GM10266 (cell line): Measurements from ENCODE around the gene FAM131A.

Source experiments
- DNase-seq: peaks from one replicate; pipeline ENCODE4 v3.0.0; 2012; ENCODE audit errors: extremely low spot score
- TF ChIP-seq, protein P1 (sequence below): IDR thresholded peaks from 2 replicates; pipeline ENCODE4 v1.5.1; 2012; ENCODE audit warnings: mild to moderate bottlenecking, low read depth; ENCODE audit not compliant: control insufficient read depth, insufficient read depth; ENCODE audit errors: missing control alignments

Gene FAM131A

DNA sequence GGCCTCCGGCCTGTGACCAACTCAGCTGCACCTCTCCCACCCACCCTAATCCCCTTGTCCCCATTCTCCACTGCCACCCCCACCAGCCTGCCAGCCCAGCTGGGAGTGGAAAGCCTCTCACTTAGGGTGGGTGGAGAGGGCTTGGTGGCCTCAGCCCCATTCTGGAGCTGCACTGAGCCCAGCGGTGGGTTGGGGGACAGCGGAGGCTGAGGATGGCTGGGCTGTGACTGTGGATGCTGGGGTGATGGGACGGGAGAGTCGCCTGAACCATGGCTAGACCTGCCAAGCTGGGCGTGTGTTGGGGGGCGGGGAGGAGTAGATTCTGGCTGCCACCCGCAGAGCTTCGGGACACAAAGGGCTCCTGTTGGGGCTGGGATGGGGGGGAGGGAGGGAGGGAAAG is 22.2 kb downstream of the FAM131A start:
- no peak for DNase-seq
- TF ChIP-seq, protein P1, sequence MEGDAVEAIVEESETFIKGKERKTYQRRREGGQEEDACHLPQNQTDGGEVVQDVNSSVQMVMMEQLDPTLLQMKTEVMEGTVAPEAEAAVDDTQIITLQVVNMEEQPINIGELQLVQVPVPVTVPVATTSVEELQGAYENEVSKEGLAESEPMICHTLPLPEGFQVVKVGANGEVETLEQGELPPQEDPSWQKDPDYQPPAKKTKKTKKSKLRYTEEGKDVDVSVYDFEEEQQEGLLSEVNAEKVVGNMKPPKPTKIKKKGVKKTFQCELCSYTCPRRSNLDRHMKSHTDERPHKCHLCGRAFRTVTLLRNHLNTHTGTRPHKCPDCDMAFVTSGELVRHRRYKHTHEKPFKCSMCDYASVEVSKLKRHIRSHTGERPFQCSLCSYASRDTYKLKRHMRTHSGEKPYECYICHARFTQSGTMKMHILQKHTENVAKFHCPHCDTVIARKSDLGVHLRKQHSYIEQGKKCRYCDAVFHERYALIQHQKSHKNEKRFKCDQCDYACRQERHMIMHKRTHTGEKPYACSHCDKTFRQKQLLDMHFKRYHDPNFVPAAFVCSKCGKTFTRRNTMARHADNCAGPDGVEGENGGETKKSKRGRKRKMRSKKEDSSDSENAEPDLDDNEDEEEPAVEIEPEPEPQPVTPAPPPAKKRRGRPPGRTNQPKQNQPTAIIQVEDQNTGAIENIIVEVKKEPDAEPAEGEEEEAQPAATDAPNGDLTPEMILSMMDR = no peak

DNA sequence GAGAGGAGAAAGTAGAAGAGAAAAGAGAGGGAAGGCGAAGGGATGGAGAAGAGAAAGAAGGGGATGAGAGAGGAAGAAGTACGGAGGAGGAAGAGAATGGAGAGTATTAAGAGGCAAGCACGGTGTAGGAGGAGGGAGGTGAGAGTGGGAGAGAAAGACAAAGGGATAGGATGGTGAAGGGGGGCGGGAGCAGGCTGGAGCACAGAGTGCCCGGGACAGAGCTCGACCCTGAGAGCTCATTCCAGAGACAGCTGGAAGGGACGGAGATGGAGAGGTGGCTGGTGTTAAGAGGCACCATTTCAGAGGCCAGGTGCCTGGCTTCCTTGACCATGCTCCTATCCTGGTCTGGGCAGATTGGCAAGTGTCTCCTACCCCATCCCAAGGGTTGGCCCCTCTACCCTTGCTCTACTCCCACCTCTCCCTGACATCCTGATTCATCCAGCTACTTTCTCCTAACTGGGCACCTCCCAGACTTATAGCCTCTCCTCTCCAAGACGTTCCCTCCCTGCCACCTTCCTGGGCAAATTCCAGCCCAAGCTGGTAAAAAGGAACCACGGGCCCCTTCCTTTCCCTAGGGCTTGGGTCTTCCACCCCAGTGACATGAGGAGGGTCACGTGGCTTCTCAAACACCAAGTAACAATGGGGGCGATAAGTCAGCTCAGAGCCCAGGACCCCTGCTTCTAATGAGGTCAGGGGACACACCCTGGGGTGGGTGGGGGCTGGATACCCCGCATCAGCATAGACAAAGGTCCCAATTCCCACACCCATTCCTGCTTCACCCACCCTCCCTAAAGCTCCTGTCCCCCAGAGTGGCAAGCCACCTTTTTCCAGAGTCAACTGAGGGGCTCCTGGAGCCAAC is 22.9 kb downstream of the FAM131A start:
- TF ChIP-seq, protein P1 = no peak
- no peak for DNase-seq

DNA sequence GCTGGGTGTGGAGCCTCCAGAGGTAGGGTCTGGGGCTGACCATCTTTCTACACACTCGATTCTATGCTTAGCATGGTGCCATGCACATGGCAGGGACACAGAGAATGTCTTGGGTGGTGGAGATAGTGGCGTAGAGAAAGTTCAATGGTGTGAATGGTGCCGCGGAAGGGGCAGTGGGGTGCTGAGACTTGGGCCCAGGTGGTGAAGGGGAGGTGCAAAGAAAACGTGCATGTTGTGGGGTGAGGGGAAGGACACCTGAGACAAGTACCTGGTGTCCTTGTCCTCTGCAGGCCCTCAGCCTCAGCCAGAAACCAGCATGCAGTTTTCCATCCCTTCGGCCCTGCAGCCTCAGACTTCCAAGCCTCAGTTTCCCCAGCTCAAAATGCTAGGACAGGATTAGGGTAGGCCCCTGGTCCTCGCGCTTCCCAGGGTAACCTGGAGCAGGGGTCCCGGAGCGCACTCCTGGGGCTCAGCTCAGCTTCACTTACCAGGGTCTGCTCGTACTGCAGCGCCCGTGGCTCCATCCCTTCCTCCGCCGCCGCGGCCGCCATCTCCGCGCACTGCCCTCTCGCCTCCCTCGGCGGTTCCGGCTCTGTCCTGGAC is 23.6 kb downstream of the FAM131A start:
- no peak for DNase-seq
- TF ChIP-seq, protein P1 = no peak

DNA sequence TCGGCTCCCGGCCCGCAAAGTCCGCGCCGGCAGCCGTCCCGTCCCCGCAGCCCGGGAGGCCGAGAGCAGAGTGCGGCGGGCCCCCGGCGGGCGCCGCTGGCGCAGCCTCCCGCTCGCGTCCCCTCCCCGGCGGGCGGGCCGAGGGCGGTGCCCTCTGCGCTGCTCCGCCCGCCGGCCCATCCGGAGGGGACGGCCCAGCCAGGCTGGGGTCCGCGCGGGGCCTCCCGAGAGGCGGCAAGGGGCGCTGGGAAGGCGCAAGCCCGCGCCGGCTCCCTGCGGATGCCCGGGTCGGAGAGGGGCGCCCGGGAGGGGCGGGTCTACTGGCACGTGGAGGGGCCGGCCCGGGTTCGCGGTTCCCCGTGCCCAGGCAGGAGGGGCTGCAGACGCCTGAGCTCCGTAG is 24.1 kb downstream of the FAM131A start, which contains the start of the genes CLCN2 and POLR2H:
CLCN2 (minus strand) TSS at position 74 of the 400 bp plus-strand sequence. CDS start 126 bp downstream, outside the sequence.
POLR2H (plus strand) TSS at position 179 of the 400 bp plus-strand sequence. CDS start 1,783 bp downstream, outside the sequence.
- peak; percentile 89 for DNase-seq
- TF ChIP-seq, protein P1 = no peak

GRCh38 chr3:184361932-184362667 is 24.7 kb downstream of the FAM131A start:
- TF ChIP-seq, protein P1 = no peak
- DNase-seq = peak; percentile 82

DNA sequence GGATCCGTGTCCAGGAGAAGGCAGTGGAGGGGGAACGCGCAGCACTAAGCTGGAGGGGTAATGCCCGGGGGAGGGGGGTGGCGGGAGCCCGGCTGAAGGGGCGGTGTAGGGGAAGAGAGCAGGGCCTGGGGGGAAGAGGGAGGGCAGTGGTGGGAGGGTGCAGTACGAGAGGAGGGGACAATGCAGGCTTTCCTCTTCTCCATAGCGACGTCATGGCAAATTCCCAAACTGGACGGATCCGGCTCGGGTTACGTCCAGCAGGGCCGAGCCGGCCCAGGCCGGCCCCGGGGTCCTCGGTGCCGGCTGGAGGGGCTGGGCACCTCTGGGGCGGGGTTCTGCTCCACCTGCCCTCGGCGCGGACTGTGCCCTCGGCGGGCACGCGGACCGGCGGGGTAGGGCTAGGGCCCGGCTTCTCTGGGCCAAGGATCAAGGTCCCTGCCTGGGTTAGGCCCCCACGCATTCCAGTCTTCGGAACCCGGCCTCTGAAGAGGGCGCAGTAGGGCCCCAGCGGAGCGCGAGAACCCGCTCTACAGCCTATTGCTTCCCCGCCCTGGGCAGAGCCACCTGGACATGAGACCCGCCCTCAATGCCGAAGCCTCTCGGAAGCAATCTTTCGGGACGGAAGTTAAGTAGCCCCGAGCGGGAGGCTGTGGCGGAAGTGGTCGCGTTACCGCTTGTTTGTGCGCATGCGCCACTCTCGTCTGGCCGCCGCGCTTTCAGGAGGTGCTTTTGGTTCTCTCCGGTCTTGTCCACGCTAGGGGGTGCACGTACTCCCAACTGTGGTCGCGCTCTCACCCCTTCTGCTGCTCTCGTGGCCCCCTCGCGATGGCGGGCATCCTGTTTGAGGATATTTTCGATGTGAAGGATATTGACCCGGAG is 25.5 kb downstream of the FAM131A start:
- TF ChIP-seq, protein P1 = peak; percentile 79
- peak; percentile 99 for DNase-seq
